GM12874 (cell line): ENCODE results near the gene IL22RA2.

Experiments used
- CTCF ChIP-seq: IDR thresholded peaks from 2 replicates; pipeline ENCODE4 v1.5.1; 2011; ENCODE audit warnings: low read depth, mild to moderate bottlenecking, control low read depth, low read length, moderate library complexity; ENCODE audit not compliant: insufficient read depth

Gene IL22RA2

DNA sequence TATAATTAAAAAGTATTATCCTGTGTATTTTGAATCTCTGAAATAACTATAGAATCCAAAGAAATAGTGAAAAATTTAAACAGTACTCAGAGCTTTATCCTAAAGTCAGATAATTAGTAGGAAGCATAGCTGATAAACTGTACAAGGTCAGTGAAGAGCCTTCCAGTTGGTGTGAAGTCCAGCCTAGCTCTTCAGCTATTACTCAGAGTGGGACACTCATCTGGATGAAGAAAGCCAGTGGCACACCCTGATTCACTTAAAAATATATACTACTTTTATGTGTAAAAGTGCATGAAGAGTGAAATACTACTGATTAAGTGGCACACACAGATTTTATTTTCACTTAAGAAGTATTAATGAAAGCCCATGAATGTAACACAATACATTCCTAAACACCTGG is 42.7 kb upstream of the IL22RA2 start:
- TF ChIP-seq CTCF, result no peak

GRCh38 chr6:137214931-137215330 is 41.5 kb upstream of the IL22RA2 start:
- no peak for TF ChIP-seq CTCF

GRCh38 chr6:137213813-137214212 is 40.4 kb upstream of the IL22RA2 start:
- TF ChIP-seq CTCF, result no peak

- TF ChIP-seq CTCF, result no peak
Observed at GRCh38 chr6:137213331-137213740, 39.9 kb upstream of the IL22RA2 start.

DNA sequence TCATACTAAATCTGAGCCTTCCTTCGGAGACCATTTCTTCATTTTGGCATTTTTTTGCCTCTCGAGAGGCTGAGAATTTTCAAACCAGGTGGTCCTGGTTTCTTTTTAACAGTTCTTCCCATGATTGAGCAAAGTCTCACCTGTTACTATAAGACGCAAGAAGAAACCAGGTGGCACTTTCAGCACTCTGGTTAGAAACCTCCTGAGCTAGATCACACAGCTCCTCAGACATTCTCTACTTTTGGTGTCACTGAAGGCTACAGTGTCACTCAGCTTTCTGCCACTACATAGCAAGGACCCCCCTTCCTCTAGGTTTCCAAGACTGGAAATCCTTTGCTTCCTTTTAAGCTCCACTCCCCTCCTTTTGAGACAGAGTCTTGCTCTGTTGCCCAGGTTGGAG is 38.5 kb upstream of the IL22RA2 start:
- TF ChIP-seq CTCF, result no peak

GRCh38 chr6:137210903-137211302 is 37.5 kb upstream of the IL22RA2 start:
- no peak for TF ChIP-seq CTCF

DNA sequence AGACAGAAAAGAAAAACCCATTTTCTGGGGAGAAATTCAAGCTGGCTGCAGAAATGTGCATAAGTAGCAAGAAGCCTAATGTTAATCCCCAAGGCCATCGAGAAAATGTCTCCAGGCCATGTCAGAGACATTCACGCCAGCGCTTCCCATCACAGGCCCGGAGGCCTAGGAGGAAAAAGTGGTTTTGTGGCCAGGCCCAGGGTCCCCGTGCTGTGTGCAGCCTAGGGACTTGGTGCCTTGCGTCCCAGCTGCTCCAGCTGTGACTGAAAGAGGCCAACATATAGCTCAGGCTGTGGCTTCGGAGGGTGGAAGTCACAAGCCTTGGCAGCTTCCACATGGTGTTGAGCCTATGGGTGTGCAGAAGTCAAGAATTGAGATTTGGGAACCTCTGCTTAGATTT is 34.8 kb upstream of the IL22RA2 start:
- TF ChIP-seq CTCF, result no peak

DNA sequence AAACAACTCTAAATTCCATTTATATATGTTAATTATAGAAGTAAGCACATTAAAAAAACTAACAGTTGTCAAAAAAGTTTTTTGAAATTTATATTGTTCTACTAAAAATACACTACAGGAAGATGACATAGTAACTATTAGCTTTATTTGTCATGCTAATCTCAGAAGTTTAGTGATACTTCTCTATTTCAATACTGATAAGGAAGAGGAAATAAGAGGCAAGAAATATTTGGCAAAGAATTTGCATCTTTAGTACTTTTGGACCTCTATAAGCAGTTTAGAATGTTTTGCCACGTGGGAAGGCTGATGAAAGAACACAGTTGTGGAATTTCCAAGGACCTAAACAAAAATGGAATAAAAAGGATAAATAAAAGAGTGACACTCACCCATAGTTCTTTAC is 33.1 kb upstream of the IL22RA2 start:
- no peak for TF ChIP-seq CTCF
